ENCODE results near the gene MYL12B. TPM values are rescaled to one million over a fixed set of nuclear protein-coding genes. Genes with fewer than 3 reads are reported as not detected.

MYL12B gene
- polyA plus RNA-seq, 2 of the 4 experiments (the other 2 are of a cell fraction), result 419 to 498 TPM

DNA sequence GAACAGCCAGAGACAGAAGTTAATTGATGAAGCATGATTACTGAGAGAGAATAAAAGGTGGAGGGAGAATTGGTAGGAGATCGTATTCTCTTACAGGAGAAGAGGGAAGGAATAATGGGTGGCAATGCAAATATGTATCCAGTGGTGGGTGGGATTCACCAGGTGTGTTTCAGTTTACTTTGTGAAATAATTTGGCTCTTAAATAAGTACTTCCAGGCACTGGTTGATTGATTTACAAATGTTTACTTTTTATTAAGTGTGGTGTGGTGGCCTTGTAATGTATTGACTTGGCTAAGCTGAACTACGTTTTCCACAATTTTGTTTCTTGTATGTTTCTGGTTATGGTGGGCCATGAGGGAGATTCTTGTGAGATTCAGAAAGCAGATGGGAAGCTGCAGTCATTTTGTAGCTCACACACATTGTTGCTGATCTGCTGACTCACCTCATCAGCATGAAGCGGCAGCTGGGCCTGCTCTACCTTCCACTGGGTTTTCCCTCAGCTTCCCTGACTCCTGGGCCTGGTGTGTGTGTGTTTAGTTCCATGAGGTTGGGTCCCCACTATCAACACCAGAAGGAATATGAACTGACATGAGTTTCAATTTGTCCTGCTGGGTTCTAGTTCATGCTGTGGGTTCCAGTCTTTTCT lies 32.6 kb downstream of the MYL12B start:
- no peak overlapping the region for H3K27ac ChIP-seq
- CTCF ChIA-PET, result interaction anchor here (1.4 to 2.7 kb wide), 2 partner anchors 13 to 127 kb away, joined by 3 to 10 read pairs; no protein-coding TSS in a partner anchor
- 97% methylated on average over 3 of the region's 3 CpGs for WGBS (ENCODE audit: missing lambda C conversion rate)
- H3K4me3 ChIP-seq, result no peak overlapping the region
- no peaks in the 10 kb centered on the region for H3K4me1 ChIP-seq
- FAIRE-seq, result no peak
- no peak for DNase-seq (ENCODE audit: low read depth in 1 of 2, low spot score in 1 of 2)
- ATAC-seq, result no peak
- H3K9me3 ChIP-seq, result peaks cover 23% of the 10 kb centered on the region; the same call in 2 of the 3 replicates
- H3K4me2 ChIP-seq, result no peak overlapping the region
- TF ChIP-seq CBX8 (IDR thresholded peaks at IDR 0.05) (no peak), NPAS2 (CRISPR knock-in tag; IDR thresholded peaks at IDR 0.05; ENCODE audit: borderline replicate concordance) (no peak), FOSL2 (IDR thresholded peaks at IDR 0.05) (no peak), FOSL2 (CRISPR knock-in tag; IDR thresholded peaks at IDR 0.05) (no peak), RCOR1 (IDR thresholded peaks at IDR 0.05; ENCODE audit: low read depth, low read length) (no peak), CBX2 (IDR thresholded peaks at IDR 0.05; ENCODE audit: borderline replicate concordance, low read depth) (no peak), MYC (IDR thresholded peaks at IDR 0.05; ENCODE audit: borderline replicate concordance, low read length) (no peak), BCL3 (IDR thresholded peaks at IDR 0.05) (no peak), PHF8 (IDR thresholded peaks at IDR 0.05; ENCODE audit: borderline replicate concordance, low read depth) (no peak), MAFK (IDR thresholded peaks at IDR 0.05; ENCODE audit: partially characterized antibody) (no peak), E2F6 (IDR thresholded peaks at IDR 0.05; ENCODE audit: borderline replicate concordance, low read depth) (no peak)
- TF ChIP-seq, protein P1, sequence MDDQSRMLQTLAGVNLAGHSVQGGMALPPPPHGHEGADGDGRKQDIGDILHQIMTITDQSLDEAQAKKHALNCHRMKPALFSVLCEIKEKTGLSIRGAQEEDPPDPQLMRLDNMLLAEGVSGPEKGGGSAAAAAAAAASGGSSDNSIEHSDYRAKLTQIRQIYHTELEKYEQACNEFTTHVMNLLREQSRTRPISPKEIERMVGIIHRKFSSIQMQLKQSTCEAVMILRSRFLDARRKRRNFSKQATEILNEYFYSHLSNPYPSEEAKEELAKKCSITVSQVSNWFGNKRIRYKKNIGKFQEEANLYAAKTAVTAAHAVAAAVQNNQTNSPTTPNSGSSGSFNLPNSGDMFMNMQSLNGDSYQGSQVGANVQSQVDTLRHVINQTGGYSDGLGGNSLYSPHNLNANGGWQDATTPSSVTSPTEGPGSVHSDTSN (IDR thresholded peaks at IDR 0.05), result no peak
- TF ChIP-seq, protein P2, sequence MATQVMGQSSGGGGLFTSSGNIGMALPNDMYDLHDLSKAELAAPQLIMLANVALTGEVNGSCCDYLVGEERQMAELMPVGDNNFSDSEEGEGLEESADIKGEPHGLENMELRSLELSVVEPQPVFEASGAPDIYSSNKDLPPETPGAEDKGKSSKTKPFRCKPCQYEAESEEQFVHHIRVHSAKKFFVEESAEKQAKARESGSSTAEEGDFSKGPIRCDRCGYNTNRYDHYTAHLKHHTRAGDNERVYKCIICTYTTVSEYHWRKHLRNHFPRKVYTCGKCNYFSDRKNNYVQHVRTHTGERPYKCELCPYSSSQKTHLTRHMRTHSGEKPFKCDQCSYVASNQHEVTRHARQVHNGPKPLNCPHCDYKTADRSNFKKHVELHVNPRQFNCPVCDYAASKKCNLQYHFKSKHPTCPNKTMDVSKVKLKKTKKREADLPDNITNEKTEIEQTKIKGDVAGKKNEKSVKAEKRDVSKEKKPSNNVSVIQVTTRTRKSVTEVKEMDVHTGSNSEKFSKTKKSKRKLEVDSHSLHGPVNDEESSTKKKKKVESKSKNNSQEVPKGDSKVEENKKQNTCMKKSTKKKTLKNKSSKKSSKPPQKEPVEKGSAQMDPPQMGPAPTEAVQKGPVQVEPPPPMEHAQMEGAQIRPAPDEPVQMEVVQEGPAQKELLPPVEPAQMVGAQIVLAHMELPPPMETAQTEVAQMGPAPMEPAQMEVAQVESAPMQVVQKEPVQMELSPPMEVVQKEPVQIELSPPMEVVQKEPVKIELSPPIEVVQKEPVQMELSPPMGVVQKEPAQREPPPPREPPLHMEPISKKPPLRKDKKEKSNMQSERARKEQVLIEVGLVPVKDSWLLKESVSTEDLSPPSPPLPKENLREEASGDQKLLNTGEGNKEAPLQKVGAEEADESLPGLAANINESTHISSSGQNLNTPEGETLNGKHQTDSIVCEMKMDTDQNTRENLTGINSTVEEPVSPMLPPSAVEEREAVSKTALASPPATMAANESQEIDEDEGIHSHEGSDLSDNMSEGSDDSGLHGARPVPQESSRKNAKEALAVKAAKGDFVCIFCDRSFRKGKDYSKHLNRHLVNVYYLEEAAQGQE (IDR thresholded peaks at IDR 0.05), result no peak
- POLR2A ChIA-PET, result no interaction called here

- DNase-seq (ENCODE audit: low read depth in 1 of 2, low spot score in 1 of 2) (peak; percentile 34 to 91), ATAC-seq (peak; percentile 95 to 96), FAIRE-seq (no peak)
- Histone ChIP-seq H3K27ac (peak overlapping the region; percentile 80 to 93), H3K4me3 (peak overlapping the region; percentile 66), H3K4me2 (peak overlapping the region; percentile 77), H3K4me1 (no peaks in the 10 kb centered on the region), H3K9me3 (peaks cover 19% of the 10 kb centered on the region; the same call in 2 of the 3 replicates)
- TF ChIP-seq KDM1A (IDR thresholded peaks at IDR 0.05; ENCODE audit: low read depth) (no peak), POLR2A (IDR thresholded peaks at IDR 0.05; ENCODE audit: low read length) (peak; percentile 47), NR3C1 (IDR thresholded peaks at IDR 0.05) (no peak), CTCF (IDR thresholded peaks at IDR 0.05) (peak; percentile 54), FOSB (CRISPR knock-in tag; IDR thresholded peaks at IDR 0.05) (no peak), MAX (IDR thresholded peaks at IDR 0.05) (peak; percentile 42), RAD21 (conservative IDR thresholded peaks at IDR 0.05 in 1 of 2, IDR thresholded peaks at IDR 0.05 in 1 of 2) (peak; percentile 7 to 15; a peak in 1 of 5 replicates), CHD4 (IDR thresholded peaks at IDR 0.05; ENCODE audit: borderline replicate concordance) (no peak), FOSL2 (IDR thresholded peaks at IDR 0.05) (no peak), FOSL2 (CRISPR knock-in tag; IDR thresholded peaks at IDR 0.05) (peak; percentile 56; the same call in 1 of the 2 replicates), GATA3 (IDR thresholded peaks at IDR 0.05; ENCODE audit: borderline replicate concordance) (no peak), SMC3 (IDR thresholded peaks at IDR 0.05) (0 out of 3 replicates have a peak, but pooled peaks have one; percentile 18), RNF2 (IDR thresholded peaks at IDR 0.05; ENCODE audit: borderline replicate concordance, low read depth) (no peak), BHLHE40 (IDR thresholded peaks at IDR 0.05; ENCODE audit: low read depth, low read length) (no peak), JUN (IDR thresholded peaks at IDR 0.05) (peak in 1 of 2 experiments; percentile 54; a peak in 1 of 5 replicates), RCOR1 (IDR thresholded peaks at IDR 0.05; ENCODE audit: low read depth, low read length) (no peak)
- ChIA-PET POLR2A (interaction anchor here (0.7 to 1.4 kb wide), 12 partner anchors 23 to 369 kb away, joined by 3 to 7 read pairs (median 4); partner anchors contain the start of gene TGIF1), CTCF (interaction anchor here (0.6 to 2.4 kb wide), 17 partner anchors 8 to 506 kb away, joined by 3 to 8 read pairs (median 3); no protein-coding TSS in a partner anchor)
- WGBS (ENCODE audit: missing lambda C conversion rate), result 40% methylated on average over 13 of the region's 18 CpGs
Observed at GRCh38 chr18:3297025-3297984, 35.4 kb downstream of the MYL12B start.
